HG03025 (cell line): ENCODE data around the gene NECTIN3.

ENCODE experiments used
- ATAC-seq: cut with Tn5 transposase; IDR thresholded peaks from one replicate; pipeline ENCODE4 v1.9.1; 2021; ENCODE audit warnings: mild to moderate bottlenecking, moderate library complexity; ENCODE audit not compliant: unreplicated experiment, low FRiP score

NECTIN3 gene

DNA sequence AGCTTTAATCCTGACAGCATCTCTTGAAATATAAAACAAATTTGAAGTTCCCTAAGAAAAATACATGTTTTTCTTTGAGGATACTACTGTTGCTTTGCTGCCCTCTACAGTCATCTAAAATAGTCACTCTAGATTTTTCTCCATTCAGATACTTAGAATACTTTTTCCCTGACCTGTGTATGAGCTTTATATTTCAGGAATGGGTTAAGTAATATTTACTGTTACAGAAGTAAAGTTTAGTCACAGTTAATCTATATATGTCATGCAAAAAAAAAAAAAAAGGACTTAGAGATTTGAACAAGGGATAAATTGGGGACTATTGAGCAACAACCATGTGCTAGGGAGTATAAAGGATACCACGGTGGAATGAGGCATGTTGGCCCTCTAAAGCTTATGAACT, 8.8 kb downstream of the NECTIN3 start:
- no peak for ATAC-seq

DNA sequence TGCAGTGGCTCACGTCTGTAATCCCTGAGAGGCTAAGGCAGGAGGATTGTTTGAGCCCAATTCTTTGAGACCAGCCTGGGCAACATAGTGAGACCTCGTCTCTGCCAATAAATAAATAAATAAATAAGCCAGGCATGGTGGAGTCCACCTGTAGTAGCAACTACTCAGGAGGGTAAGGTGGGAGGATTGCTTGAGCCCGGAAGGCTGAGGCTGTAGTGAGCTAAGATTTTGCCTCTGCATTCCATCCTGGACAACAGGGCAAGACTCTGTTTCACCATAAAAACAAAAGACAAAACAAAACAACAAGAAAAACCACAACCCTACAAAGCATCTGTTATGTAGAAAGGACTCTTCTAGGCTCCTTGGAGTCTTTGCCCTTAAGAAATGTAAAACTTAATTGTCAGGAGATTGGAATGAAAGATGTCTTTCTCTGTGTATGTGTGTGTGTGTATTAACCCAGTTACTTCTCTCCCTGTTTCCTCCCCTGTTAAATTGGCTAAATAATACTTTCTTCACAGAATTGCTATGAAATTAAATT, 9.5 kb downstream of the NECTIN3 start:
- no peak for ATAC-seq

DNA sequence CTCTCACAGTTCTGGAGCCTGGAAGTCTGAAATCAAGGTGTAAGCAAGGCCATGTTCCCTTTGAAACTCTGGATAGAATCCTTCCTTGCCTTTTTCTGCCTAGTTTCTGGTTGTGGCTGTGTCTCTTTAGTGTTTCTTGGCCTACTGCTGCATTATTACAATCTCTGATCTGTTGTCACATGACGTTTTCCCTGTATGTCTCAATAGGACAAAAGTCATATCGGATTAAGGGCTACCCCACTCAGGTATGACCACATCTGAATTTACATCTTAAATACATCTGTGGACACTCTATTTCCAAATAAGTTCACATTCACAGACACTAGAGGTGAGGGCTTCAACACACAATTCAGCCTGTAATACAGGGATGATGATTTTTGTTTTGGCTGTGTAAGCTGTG, 13.3 kb downstream of the NECTIN3 start:
- no peak for ATAC-seq

DNA sequence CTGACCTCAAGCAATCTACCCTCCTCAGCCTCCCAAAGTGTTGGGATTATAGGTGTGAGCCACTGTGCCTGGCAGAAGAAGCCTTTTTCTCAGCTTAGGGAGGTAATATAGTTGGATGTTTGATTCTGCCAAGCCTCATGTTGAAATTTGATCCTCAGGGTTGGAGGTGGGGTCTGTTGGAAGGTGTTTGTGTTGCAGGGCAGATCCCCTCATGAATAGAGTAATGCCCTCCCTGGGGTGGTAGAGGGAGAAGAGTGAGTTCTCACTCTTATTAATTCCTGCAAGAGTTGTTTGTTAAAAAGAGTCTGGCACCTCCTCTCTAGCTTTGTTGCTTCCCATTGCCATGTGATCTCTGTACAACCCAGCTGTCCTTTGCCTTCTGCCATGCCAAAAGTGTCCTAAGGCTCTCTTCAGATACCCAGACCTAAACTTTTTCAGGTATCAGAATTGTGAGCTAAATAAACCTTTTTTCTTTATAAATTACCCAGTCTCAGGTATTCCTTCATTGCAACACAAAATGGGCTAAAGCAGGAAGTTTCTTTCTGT, 16.4 kb downstream of the NECTIN3 start:
- ATAC-seq: no peak

DNA sequence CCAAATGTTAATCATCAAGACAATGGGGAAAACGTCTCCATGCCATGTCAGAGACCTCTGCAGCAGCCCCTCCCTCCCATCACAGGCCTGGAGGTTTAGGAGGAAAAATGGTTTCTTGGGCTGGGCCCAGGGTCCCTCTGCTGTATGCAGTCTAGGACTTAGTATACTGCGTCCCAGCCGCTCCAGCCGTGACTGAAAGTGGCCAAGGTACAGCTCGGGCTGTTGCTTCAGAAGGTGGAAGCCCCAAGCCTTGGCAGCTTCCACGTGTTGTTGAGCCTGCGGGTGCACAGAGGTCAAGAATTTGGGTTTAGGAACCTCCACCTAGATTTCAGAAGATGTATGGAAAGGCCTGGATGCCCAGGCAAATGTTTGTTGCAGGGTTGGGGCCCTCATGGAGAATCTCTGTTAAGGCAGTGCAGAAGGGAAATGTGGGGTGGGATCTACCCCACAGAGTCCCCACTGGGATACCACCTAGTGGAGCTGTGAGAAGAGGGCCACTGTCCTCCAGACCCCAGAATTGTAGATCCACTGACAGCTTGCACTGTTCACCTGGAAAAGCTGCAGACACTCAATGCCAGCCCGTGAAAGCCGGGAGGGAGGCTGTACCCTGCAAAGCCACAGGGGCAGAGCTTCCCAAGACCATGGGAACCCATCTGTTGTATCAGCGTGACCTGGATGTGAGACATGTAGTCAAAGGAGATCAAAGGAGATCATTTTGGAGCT, 25.0 kb downstream of the NECTIN3 start:
- ATAC-seq: no peak

DNA sequence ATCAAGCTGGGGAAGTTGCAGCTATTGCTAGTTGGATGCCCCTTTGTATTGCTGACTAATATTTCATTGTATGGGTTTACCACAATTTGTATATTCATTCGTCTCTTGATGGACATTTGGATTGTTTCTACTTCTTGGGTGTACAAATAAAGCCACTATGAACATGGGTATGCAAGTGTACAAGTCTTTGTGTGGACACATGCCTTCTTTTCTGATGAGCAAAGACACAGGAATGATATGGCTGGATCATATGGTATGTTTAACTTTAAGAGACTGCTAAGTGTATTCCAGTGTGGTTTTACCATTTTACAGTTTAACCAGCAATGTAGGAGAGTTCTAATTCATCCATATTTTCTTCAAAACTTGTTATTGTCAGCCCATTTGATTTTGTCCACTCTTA, 32.2 kb downstream of the NECTIN3 start:
- ATAC-seq: no peak

DNA sequence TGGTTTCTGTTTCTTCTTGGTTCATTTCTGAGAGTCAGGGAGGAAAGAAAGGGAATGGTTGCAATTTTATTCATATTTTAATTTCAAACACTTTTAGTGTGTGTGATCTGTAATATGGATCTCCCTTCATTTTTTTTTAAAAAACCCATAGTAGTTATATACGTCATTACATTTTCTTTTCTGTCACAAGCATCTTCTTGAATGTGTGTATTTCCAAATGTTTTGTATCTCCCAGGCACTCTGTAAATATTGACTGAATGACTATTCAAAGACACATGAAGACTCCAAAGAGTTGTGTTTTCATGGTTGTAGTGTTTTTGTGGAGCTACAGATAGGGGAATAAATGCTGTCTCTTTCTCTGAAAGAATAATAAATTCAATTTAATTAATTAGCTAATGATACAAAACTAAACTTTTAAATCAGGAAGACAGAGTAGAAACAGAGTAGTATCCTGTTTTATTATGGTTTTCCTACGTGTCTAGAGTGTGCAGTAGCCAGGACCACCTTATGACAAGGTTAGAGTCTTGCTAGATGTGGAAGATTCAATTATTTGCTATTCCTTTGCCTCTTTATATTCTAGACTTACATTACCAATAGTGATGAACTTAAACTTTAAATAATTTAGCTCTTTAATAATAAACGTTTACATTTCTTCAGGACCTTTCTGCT, 35.5 kb downstream of the NECTIN3 start:
- ATAC-seq: no peak

DNA sequence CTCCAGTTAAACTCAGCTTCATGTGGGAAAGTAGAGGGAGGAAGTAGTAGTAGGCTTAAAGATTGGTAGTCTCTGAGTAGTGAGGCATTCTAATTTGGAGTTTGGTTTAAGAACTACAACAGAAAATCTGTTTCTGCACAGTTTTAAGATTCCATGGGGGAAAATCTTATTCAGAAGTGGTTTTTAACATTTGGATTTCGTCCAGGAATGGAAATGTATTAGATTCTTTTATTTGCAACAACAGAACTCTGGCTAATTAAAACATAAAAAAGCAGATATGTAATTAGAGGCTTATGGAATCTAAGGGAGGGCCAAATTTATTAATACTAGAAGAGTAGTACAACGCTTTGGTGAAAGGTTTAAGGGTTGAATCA, 36.0 kb downstream of the NECTIN3 start:
- ATAC-seq: no peak

DNA sequence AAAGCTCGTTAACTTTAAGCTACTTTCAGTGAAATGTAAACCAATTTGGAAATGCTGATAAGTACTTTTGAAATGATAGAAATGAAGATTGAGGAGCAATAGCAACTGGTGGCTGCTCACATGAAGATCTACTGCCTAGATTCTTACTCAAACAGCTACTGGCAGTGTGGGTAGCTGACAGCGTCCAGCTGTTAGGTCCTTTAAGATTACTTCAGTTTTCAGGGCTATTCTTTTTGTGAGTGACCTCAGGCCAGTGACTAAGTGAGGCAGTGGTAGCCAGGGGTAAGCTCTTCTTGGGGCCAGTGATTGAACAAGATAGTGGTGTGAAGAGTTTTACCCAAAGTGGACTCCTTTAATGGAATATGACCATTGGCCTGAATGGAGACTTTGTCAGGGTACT, 41.3 kb downstream of the NECTIN3 start:
- no peak for ATAC-seq

DNA sequence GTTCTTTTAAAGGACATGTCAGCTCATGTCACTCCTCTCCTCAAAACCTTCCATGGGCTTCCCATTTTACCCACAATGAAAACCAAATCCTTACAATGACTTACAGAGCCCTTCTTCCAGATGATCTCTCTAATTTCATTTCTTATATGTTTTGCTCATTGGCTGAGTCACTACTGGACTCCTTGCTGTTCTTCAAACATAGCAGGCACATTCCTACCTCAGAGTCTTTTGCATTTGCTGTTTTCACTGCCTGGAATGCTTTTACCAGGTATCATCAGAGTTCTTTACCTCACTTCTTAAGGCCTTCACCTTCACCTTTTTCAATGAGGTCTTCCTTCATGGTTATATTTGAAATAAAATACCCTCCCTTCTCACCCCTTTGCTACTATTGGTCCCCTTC, 57.3 kb downstream of the NECTIN3 start:
- ATAC-seq: no peak

DNA sequence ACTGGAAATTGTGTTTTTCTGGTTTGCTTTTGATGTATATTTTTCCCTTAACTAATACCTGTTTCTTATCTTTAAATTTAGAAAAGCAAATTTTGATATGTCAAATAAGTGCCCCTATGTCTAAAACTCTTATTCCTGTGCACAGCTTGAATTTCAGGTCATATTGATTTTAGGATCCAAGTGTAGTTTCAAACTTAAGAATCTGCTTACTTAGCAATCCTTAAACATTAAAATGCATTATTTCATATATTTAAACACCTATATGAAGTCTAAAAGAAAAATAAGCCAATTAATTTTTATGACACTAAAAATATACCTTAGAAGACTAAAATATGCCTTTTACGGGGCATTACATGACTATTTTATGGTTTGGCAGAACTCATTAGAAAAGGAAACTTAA, 59.2 kb downstream of the NECTIN3 start:
- no peak for ATAC-seq

DNA sequence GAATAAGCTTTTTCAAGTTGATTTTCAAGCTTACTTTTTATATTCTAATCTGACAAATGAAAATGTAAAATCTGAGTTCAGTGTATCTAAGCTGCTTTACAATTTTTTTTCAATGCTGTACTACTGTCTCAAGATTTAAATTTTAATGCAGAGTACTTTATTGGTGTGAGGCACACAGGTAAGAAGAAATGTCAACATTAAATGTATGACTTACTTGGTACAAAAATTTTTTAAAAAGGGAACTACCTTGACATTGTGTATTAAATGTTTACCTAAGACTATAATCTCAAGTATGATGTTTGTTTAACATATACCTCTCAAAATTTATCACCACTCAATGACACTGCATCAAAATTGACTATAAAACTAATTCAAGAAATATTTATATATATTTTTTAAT, 62.7 kb downstream of the NECTIN3 start:
- ATAC-seq: no peak

DNA sequence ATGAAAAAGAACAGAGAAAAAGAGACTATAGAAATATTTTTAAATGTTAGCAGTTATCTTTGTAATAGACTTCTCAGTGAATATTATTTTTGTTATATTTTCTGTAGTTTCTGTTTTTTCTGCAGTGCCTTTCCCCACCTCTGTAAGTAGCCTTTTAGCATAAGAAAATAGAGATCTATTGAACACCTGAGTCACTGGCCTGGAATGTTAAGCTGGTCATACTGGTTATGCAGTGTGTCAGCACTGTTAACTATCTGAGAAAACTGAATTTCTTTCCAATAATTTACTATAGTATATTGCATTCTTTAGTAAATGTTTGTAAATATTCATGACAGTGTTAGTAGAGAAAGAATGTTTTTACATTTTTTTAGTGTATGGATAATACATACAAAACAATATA, 79.8 kb downstream of the NECTIN3 start:
- ATAC-seq: no peak

DNA sequence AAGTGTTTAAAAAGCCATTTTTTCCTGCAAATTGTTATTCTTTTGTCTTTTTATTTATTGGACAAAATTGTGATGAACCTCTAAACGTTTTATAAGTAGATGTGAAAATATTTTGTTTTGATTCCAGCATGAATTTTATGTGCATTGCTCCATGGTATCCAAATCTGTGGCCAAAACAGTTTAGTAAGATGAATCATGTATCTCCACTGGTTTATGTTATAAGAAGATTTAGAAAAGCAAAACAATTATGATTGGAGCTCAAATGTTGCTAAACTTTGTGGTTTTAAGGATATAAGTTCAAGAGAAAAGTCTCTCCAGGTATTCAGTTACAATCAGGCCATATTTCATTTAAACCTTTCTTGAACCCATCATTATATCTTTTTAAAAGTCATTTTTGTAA, 80.9 kb downstream of the NECTIN3 start:
- ATAC-seq: no peak

DNA sequence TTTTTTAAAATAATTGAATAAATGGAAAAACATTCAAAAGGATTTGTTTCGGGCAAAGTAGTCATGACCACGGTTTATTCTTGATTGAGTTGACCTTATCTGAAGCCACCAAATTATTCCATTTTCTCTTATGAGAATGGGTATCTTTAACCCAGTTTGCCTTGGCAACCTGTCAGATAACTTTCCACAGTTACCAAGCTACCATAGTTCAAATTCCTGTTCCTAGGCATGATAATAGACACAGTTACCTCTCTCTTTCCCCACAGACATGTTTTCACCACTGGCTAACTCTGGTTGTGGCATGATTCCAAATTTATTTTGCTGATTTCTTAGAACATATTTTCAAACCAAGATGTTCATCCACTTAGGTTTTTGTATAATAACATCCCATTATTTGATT, 84.9 kb downstream of the NECTIN3 start:
- no peak for ATAC-seq

DNA sequence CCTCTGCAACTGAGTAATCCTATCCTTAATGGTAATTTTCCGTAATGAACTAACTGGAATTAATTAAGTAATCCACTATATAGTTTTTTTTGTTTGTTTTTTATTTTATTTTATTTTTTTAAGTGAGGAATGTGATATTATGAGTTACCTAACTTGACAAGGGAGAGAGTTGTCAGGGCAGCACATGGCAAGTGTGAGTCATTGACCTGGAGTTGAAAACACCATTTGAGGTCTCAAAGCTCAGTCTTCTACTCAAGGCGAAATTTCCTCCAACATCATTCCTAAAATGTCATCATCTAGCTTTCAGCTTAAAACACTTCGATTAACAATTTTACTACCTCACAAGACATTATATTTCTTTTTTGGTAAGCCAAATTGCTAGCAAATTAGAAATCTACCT, 87.8 kb downstream of the NECTIN3 start:
- no peak for ATAC-seq

DNA sequence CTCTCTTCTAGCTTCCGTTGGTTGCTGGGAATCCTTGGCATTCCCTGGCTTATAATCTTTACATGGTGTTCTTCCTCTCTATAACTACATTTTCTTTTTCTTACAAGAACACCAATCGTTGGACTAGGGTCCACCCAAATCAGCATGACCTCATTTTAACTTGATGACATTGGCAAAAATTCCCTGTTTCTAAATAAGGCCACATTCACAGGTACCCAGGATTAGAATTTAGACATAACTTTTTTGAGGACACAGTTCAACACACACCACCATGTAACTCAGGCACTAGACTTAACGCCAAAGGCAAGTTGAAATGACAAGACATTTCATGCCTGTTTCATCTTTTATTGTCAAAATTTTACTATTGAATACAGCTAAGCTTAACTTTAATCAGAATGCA, 93.0 kb downstream of the NECTIN3 start:
- ATAC-seq: no peak

DNA sequence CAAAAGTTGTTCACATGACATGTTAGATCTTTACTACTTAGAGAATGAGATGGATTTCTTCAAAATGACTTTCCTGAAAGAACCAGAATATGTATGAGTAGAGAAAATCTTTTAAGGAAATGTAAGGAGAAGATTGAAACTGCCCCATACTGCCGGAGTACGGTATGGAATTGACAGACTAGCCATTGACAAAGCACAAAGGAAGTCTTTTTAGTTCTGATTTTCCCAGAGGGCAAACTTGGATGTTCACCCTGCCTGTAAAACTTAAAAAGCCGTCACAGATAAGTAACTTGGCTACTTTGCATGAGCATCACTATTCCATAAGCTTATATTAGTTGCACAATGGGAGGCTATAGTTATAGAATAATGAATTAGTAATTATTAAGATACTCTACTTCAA, 93.8 kb downstream of the NECTIN3 start:
- ATAC-seq: no peak

DNA sequence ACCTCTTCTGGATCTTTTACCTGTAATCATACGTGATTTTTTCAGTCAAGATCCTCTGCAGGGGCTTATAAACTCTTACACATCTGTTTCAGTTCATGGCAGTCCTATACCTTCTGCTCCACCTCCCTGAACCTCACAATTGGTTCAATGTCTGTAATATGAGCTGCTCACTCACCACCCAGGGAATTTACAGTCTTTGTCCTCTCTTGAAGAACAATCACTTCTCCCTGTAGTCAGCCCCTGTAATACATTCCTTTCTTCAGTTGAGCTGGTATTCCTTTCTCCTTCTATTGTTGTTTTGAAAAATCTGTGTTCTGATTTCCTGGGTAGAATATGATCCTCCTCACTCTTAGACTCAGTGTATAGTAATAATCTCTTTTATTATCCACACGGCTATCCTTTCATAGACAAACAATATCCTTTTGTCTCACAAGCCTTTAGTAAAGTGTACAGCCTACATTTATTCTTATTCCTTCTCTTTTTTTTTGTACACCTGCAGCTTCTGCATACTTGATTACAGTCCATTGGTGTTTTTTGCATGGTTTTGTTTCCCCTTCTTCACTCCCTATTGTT, 101.8 kb downstream of the NECTIN3 start:
- no peak for ATAC-seq

DNA sequence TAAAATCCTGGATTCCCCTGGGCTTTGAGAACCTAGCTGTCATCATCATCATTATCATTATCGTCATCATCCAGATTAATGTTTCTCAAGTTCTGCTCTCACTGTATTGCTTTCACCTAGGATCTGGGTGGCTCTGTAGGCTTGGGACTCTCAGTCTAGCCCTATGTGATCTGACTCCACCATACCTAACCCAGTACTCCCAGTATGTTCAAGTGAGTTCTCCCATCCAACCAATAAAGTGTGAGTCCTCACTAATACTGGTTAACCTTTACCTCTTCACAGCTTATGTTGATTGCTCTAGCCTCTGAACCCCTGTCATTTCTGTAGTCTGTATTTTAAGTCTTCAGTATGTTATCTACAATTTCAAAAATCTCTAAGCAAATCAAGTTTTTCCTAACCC, 102.3 kb downstream of the NECTIN3 start:
- no peak for ATAC-seq

DNA sequence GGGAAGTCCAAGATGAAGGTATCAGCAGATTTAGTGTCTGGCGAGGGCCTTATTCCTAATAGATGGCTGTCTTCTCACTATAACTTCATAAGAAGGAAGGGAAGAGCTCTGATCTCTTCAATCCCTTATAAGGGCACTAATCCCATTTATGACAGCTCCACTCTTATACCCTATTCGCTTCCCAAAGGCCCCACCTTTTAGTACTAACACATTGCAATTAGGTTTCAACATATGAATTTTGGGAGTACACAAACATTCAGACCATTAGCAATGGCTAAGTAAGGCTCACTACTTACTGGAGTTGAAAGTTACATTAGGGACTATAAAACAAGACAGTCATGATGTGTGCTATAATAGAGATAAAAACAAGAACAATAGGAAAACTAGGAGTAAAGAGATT, 118.9 kb downstream of the NECTIN3 start:
- no peak for ATAC-seq

DNA sequence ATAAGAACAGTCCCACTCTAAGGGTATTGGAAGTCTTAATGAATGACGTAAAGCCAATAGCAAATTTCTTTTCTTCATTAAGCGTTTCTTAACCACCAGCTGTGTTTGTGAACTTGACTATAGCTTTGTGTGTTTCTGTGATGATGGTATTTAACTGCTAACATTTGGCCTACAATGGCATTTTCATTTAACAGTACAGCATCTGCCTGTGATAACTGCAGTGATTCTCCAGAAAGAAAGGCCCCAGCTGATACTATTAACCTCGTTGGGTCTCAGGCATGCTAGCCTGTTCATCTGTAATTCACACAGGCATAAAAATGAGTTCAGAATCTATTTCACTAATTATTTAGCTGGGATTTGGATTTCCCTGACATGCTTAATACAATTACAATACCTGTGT, 121.9 kb downstream of the NECTIN3 start:
- ATAC-seq: no peak
